Measurements from ENCODE around the gene AGAP9.
"Not testable (repeated sequence)": the region's sequence is repeated elsewhere in the genome, so short reads cannot be mapped to it uniquely, and the experiment has no call there.

AGAP9 gene

GRCh38 chr10:47458466-47459154 lies 64.8 kb downstream of the AGAP9 start:
- no peak for DNase-seq (ENCODE audit: low read depth in 1 of 2, low spot score in 1 of 2)

- no peak for DNase-seq (ENCODE audit: low read depth in 1 of 2, low spot score in 1 of 2)
These were observed 65.6 kb downstream of the AGAP9 start for GRCh38 chr10:47457826-47458225.

- no peak for DNase-seq (ENCODE audit: low read depth in 1 of 2, low spot score in 1 of 2)
These were observed 66.0 kb downstream of the AGAP9 start for GRCh38 chr10:47457528-47457820.

- DNase-seq (ENCODE audit: low read depth in 1 of 2, low spot score in 1 of 2), result no peak
These were observed 66.5 kb downstream of the AGAP9 start for GRCh38 chr10:47456794-47457527.

GRCh38 chr10:47456079-47456785 lies 67.2 kb downstream of the AGAP9 start:
- DNase-seq (ENCODE audit: low read depth in 1 of 2, low spot score in 1 of 2), result no peak

GRCh38 chr10:47455350-47456078 lies 67.9 kb downstream of the AGAP9 start:
- not testable (repeated sequence) for DNase-seq (ENCODE audit: low read depth in 1 of 2, low spot score in 1 of 2)

- no peak for DNase-seq (ENCODE audit: low read depth in 1 of 2, low spot score in 1 of 2)
These were observed 68.7 kb downstream of the AGAP9 start for GRCh38 chr10:47454780-47455058.

- DNase-seq (ENCODE audit: low read depth in 1 of 2, low spot score in 1 of 2), result no peak
These were observed 69.2 kb downstream of the AGAP9 start for GRCh38 chr10:47454008-47454779.

GRCh38 chr10:47453141-47454007 lies 70.1 kb downstream of the AGAP9 start:
- DNase-seq (ENCODE audit: low read depth in 1 of 2, low spot score in 1 of 2), result no peak

- DNase-seq (ENCODE audit: low read depth in 1 of 2, low spot score in 1 of 2), result no peak
These were observed 70.8 kb downstream of the AGAP9 start for GRCh38 chr10:47452495-47453140.

- DNase-seq (ENCODE audit: low read depth in 1 of 2, low spot score in 1 of 2), result no peak
These were observed 71.4 kb downstream of the AGAP9 start for GRCh38 chr10:47451998-47452494.

Data from activated CD4-positive, alpha-beta T cell treated with anti-CD3 and anti-CD28 coated beads, Interleukin-2, amount 50 U/mL, for 24 hours (primary cell).